ENCODE measurements around the gene TMEM203.

Gene TMEM203

DNA sequence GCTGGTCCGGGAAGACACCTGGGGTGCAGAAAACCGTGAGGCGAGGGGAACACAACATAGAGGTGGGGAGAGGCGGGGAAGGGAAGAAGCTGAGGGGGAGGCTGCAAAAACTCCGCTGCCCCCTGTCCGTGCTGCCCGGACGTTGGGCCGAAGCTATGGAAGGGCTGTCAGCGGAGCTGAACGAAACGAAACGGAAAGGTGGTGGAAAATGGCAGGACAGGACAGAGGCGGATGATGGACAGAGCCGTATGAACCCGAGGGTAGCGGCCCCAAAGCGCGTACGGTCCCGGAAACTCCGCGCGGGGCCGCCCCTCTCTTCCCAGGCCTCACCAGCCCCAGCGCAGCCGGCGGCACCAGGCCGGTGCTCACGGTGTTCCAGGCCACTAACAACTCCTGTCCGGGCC lies 17.4 kb downstream of the TMEM203 start:
- DNase-seq (ENCODE audit: low read depth), result no peak
- H3K4me3 ChIP-seq (ENCODE audit: control insufficient read depth, low read depth, low read length), result peak overlapping the region; percentile 93
- TF ChIP-seq, protein P1, sequence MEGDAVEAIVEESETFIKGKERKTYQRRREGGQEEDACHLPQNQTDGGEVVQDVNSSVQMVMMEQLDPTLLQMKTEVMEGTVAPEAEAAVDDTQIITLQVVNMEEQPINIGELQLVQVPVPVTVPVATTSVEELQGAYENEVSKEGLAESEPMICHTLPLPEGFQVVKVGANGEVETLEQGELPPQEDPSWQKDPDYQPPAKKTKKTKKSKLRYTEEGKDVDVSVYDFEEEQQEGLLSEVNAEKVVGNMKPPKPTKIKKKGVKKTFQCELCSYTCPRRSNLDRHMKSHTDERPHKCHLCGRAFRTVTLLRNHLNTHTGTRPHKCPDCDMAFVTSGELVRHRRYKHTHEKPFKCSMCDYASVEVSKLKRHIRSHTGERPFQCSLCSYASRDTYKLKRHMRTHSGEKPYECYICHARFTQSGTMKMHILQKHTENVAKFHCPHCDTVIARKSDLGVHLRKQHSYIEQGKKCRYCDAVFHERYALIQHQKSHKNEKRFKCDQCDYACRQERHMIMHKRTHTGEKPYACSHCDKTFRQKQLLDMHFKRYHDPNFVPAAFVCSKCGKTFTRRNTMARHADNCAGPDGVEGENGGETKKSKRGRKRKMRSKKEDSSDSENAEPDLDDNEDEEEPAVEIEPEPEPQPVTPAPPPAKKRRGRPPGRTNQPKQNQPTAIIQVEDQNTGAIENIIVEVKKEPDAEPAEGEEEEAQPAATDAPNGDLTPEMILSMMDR (conservative IDR thresholded peaks at IDR 0.05; ENCODE audit: control insufficient read depth, insufficient read depth, low read depth, low read length), result no peak

DNA sequence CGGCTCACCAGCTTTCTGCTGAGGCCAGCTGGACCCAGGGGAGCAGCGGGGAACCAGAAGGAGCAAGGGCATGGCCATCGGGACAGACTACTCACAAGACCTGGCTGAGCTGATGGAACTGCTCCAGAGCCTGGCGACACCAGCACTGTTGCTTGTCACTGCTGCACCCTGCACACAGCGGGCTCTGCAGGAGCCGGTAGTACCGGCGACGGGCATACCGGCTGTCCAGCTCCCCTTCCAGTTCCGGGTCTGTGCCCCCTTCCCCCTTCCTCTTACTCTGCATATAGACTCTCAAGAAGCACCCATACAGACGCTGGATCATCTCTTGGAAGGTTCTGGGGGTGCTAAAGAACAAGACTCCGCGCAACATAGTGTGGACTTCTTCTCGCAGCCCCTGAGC lies 18.1 kb downstream of the TMEM203 start:
- H3K4me3 ChIP-seq (ENCODE audit: control insufficient read depth, low read depth, low read length), result peak overlapping the region; percentile 93
- no peak for DNase-seq (ENCODE audit: low read depth)
- TF ChIP-seq, protein P1 (conservative IDR thresholded peaks at IDR 0.05; ENCODE audit: control insufficient read depth, insufficient read depth, low read depth, low read length), result no peak

DNA sequence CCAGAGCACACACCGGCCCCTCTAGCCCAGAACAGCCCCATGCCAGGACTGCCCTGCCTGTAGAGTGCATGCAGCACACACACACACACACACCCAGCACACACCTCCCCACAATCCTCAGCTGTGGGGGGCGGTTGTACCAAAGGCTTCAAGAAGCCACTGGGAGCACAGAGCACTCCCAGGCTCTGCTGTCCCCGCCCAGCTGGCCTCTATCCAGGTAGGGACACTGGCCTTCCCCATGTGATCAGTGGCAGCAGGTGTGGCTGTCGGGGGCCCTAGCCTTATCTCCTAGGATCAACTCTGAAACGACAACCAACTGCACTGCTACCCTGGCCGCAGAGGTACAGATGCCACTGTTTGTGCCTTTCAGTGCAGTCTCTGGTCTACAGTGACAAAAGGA lies 19.1 kb downstream of the TMEM203 start:
- no peak for DNase-seq (ENCODE audit: low read depth)
- TF ChIP-seq, protein P1 (conservative IDR thresholded peaks at IDR 0.05; ENCODE audit: control insufficient read depth, insufficient read depth, low read depth, low read length), result no peak
- no peak overlapping the region for H3K4me3 ChIP-seq (ENCODE audit: control insufficient read depth, low read depth, low read length)

DNA sequence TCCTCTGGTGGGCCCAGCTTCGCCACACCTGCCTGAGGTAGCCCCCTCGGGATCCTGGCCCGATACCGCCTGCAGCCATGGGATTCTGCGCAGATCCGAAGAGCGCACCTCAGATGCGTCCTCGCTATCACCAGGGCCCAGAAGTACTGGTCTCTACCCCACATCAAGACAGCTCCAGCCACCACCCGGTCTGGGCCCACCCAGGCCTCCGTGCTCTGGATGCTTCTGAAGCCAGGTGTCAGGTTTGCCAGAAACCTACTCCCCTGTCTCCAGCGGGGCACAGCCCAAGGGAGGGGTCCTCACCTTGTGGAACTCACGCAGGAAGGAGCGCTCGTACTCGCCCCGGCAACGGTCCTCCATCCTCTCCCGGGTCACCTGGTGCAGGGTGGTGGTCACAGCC lies 19.5 kb downstream of the TMEM203 start:
- H3K4me3 ChIP-seq (ENCODE audit: control insufficient read depth, low read depth, low read length), result no peak overlapping the region
- TF ChIP-seq, protein P1 (conservative IDR thresholded peaks at IDR 0.05; ENCODE audit: control insufficient read depth, insufficient read depth, low read depth, low read length), result no peak
- DNase-seq (ENCODE audit: low read depth), result no peak

DNA sequence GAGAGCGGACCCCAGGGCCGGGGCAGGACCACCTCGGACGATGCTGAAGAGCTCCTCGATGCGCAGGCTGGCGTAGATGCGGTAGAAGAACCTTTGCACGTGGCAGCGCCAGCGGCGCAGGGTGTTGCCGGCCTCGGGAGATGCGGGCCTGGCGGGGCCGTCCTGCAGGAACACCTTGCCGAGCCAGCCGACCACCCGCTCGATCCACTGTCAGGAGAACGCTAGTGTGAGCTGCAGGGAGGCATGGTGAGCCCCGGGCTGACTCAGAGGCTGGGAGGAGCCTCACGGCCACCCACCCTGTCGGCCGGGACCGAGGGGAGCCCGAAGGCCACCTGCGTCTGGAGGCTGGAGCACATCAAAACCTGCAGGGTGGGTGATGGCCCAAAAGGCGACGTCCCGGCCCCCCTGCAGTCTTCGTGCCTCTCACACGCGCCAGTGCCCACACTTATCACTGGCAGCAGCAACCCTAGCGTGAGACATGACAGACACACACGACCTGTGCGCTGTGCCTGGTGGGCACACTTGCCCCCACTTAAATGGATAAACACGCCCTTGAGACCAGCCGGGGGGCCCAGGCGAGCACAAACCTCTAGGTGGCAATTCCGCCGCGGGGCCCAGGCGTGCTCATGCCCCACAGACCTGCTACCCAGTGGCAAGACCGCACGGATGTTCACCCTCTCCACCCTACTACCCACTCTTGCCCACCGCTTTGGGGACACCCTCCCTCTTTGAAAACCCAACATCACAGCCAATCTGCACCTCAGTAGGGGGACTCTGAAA lies 20.4 kb downstream of the TMEM203 start:
- TF ChIP-seq, protein P1 (conservative IDR thresholded peaks at IDR 0.05; ENCODE audit: control insufficient read depth, insufficient read depth, low read depth, low read length), result no peak
- no peak for DNase-seq (ENCODE audit: low read depth)
- H3K4me3 ChIP-seq (ENCODE audit: control insufficient read depth, low read depth, low read length), result no peak overlapping the region

DNA sequence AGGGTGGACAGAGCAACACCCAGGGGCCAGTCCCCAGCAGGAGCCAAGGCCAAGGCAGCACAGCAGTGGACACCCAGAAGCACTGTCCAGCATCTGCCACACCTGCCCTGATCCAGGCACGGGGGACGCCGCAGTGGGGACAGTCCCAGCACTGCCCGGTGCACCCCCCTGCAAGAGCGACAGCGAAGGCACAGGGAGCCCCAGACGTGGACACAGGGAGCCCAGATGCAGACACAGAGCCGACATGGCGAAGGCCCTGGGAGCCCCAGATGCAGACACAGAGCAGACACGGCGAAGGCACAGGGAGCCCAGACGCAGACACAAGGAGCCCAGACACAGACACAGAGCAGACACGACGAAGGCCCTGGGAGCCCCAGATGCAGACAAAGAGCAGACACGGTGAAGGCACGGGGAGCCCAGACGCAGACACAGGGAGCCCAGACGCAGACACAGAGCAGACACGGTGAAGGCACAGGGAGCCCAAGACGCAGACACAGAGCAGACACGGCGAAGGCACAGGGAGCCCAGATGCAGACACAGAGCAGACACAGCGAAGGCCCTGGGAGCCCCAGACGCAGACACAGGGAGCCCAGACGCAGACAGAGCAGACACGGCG lies 21.4 kb downstream of the TMEM203 start:
- no peak overlapping the region for H3K4me3 ChIP-seq (ENCODE audit: control insufficient read depth, low read depth, low read length)
- TF ChIP-seq, protein P1 (conservative IDR thresholded peaks at IDR 0.05; ENCODE audit: control insufficient read depth, insufficient read depth, low read depth, low read length), result no peak
- no peak for DNase-seq (ENCODE audit: low read depth)

All from fibroblast of mammary gland (primary cell).